Kidney glomerular epithelial cell (primary cell): ENCODE measurements around the gene FHAD1.

Source experiments
- DNase-seq: peaks from one replicate; lab custom pipeline; 2025; lab: John Stamatoyannopoulos, UW

FHAD1 gene

GRCh38 chr1:15326691-15327588, 79.9 kb downstream of the FHAD1 start:
- no peak for DNase-seq

- no peak for DNase-seq
Measured at GRCh38 chr1:15328351-15329103, 81.5 kb downstream of the FHAD1 start.

- DNase-seq = no peak
Measured at GRCh38 chr1:15329104-15329820, 82.2 kb downstream of the FHAD1 start.

- DNase-seq = peak; percentile 11
Measured at GRCh38 chr1:15330028-15330427, 83.0 kb downstream of the FHAD1 start.

- no peak for DNase-seq
Measured at GRCh38 chr1:15331180-15331579, 84.2 kb downstream of the FHAD1 start.

GRCh38 chr1:15331734-15332133, 84.7 kb downstream of the FHAD1 start:
- no peak for DNase-seq

GRCh38 chr1:15332525-15332924, 85.5 kb downstream of the FHAD1 start:
- DNase-seq = no peak

- no peak for DNase-seq
Measured at GRCh38 chr1:15332952-15333715, 86.1 kb downstream of the FHAD1 start.

- DNase-seq = no peak
Measured at GRCh38 chr1:15334995-15335394, 88.0 kb downstream of the FHAD1 start.

GRCh38 chr1:15336866-15337265, 89.8 kb downstream of the FHAD1 start:
- no peak for DNase-seq

GRCh38 chr1:15337656-15338402, 90.8 kb downstream of the FHAD1 start:
- no peak for DNase-seq

- no peak for DNase-seq
Measured at GRCh38 chr1:15339570-15339969, 92.5 kb downstream of the FHAD1 start.

- DNase-seq = no peak
Measured at GRCh38 chr1:15341228-15341627, 94.2 kb downstream of the FHAD1 start.

- no peak for DNase-seq
Measured at GRCh38 chr1:15341634-15342407, 94.8 kb downstream of the FHAD1 start.

GRCh38 chr1:15342408-15342967, 95.5 kb downstream of the FHAD1 start:
- no peak for DNase-seq

- no peak for DNase-seq
Measured at GRCh38 chr1:15343099-15343498, 96.1 kb downstream of the FHAD1 start.

GRCh38 chr1:15343729-15344128, 96.7 kb downstream of the FHAD1 start:
- DNase-seq = no peak

GRCh38 chr1:15344380-15344779, 97.4 kb downstream of the FHAD1 start:
- DNase-seq = no peak

- DNase-seq = no peak
Measured at GRCh38 chr1:15344800-15345704, 98.0 kb downstream of the FHAD1 start.
